OCI-LY1 (cell line): ENCODE results near the gene KAT8.

Experiments used
- H2AFZ ChIP-seq: fragments of 200-600 bp; sonication (generic), shearing (Covaris generic); 2 replicates; pipeline ENCODE4 v1.6.0; 2014; ENCODE audit warnings: antibody characterized with exemption, mild to moderate bottlenecking, low read length
- H3F3A ChIP-seq: fragments of 200-600 bp; sonication (generic), shearing (Covaris generic); 2 replicates; pipeline ENCODE4 v1.6.0; 2014; ENCODE audit warnings: mild to moderate bottlenecking, antibody characterized with exemption, low read length, moderate library complexity; ENCODE audit not compliant: insufficient read depth
- H3K27ac ChIP-seq: fragments of 200-600 bp; sonication (generic); 2 replicates; pipeline ENCODE4 v1.5.1; 2014; ENCODE audit warnings: low read length, mixed run types, mild to moderate bottlenecking, low read depth; ENCODE audit not compliant: poor library complexity, severe bottlenecking
- H3K27me3 ChIP-seq: fragments of 200-600 bp; sonication (generic); 2 replicates; pipeline ENCODE4 v1.6.0; 2014; ENCODE audit warnings: antibody characterized with exemption, mild to moderate bottlenecking, low read length, moderate library complexity; ENCODE audit not compliant: insufficient read depth
- H3K36me3 ChIP-seq: fragments of 200-600 bp; sonication (generic); 2 replicates; pipeline ENCODE4 v1.6.1; 2014; ENCODE audit warnings: mild to moderate bottlenecking, antibody characterized with exemption, low read length, moderate library complexity, mixed read lengths; ENCODE audit not compliant: insufficient read depth
- H3K4me1 ChIP-seq: fragments of 200-600 bp; sonication (generic); 2 replicates; pipeline ENCODE4 v1.5.1; 2014; ENCODE audit warnings: mild to moderate bottlenecking, low read length, moderate library complexity; ENCODE audit not compliant: insufficient read depth, severe bottlenecking
- H3K4me2 ChIP-seq: fragments of 200-600 bp; sonication (generic), shearing (Covaris generic); 2 replicates; pipeline ENCODE4 v1.6.1; 2014; ENCODE audit warnings: low read length
- H3K4me3 ChIP-seq: fragments of 200-600 bp; sonication (generic); 2 replicates; pipeline ENCODE4 v1.5.1; 2014; ENCODE audit warnings: low read length, low read depth, mild to moderate bottlenecking, mixed read lengths; ENCODE audit not compliant: poor library complexity, severe bottlenecking
- H3K79me2 ChIP-seq: fragments of 200-600 bp; shearing (Covaris generic); 2 replicates; pipeline ENCODE4 v1.6.1; 2016; ENCODE audit warnings: mixed run types, low read length, mixed read lengths; ENCODE audit not compliant: insufficient read depth
- H3K9ac ChIP-seq: fragments of 200-600 bp; sonication (generic), shearing (Covaris generic); 2 replicates; pipeline ENCODE4 v1.6.1; 2014; ENCODE audit warnings: mild to moderate bottlenecking, low read length, mixed read lengths
- H3K9me2 ChIP-seq: fragments of 200-600 bp; sonication (generic), shearing (Covaris generic); 2 replicates; pipeline ENCODE4 v1.6.1; 2014; ENCODE audit warnings: low read depth, mild to moderate bottlenecking, low read length, mixed read lengths
- H3K9me3 ChIP-seq: fragments of 200-600 bp; shearing (Covaris generic); 2 replicates; pipeline ENCODE4 v1.6.1; 2014; ENCODE audit warnings: low read length, mixed read lengths
- H4K20me1 ChIP-seq: fragments of 200-600 bp; sonication (generic), shearing (Covaris generic); 2 replicates; pipeline ENCODE4 v1.6.0; 2016; ENCODE audit warnings: mild to moderate bottlenecking, low read length; ENCODE audit not compliant: insufficient read depth
- EZH2 ChIP-seq: fragments of 200-600 bp; sonication (generic), shearing (Covaris generic); IDR thresholded peaks from 2 replicates; pipeline ENCODE4 v1.8.0; 2017; ENCODE audit warnings: borderline replicate concordance, mixed run types, mild to moderate bottlenecking, antibody characterized with exemption, low read length, moderate library complexity, mixed read lengths
- TF ChIP-seq, protein P1 (sequence below): fragments of 200-600 bp; sonication (generic), shearing (Covaris generic); IDR thresholded peaks from 2 replicates; pipeline ENCODE4 v1.5.1; 2017; ENCODE audit warnings: mild to moderate bottlenecking, antibody characterized with exemption, low read length, moderate library complexity, mixed read lengths

Gene KAT8

DNA sequence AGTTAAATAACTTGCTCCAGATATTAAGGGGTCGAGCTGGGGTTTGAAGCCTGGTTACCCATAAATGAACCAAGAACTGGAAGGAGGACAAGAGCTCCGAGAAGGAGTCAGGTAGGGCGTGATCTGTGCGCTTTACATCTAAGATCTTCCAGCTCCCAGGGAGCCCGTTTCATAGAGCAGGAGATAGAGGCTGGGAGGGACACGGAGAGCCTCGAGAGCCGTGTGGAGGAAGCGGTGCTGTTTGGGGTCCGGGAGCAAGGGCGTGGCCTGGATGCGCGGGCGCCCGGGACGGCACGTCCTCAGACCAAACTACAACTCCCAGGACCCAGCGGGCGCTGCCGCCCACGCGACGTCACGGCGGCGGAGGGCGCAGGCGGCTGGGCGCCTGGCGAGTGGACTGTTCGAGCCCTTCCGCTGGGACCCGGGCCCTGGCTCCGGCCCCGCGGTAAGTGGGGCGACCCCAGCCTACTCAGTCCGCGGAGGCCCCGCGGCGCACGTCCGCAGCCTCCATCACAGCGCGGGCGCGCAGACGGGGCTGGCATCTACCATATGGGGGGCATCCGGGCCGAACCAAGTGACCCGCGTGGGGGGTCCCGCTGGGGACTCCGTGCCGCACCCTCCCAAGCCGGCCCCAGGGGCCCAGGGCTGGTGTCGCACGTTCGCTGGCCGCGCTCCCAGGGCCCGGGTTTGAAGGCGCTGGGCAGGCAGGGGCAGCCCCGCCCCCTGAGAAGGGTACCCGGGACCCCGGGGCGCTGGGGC is 9.2 kb upstream of the KAT8 start, which contains the start of gene BCKDK:
BCKDK (plus strand) TSS at position 352 of the 759 bp plus-strand sequence. CDS start 838 bp downstream, outside the sequence.
- peaks cover 5% of the 10 kb centered on the region for H3F3A ChIP-seq
- TF ChIP-seq, protein P1, sequence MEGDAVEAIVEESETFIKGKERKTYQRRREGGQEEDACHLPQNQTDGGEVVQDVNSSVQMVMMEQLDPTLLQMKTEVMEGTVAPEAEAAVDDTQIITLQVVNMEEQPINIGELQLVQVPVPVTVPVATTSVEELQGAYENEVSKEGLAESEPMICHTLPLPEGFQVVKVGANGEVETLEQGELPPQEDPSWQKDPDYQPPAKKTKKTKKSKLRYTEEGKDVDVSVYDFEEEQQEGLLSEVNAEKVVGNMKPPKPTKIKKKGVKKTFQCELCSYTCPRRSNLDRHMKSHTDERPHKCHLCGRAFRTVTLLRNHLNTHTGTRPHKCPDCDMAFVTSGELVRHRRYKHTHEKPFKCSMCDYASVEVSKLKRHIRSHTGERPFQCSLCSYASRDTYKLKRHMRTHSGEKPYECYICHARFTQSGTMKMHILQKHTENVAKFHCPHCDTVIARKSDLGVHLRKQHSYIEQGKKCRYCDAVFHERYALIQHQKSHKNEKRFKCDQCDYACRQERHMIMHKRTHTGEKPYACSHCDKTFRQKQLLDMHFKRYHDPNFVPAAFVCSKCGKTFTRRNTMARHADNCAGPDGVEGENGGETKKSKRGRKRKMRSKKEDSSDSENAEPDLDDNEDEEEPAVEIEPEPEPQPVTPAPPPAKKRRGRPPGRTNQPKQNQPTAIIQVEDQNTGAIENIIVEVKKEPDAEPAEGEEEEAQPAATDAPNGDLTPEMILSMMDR = no peak
- TF ChIP-seq EZH2 = no peak
- H3K79me2 ChIP-seq = no peaks in the 10 kb centered on the region
- peak within 1 kb of the TSS; percentile 64 for H3K27ac ChIP-seq
- H3K4me3 ChIP-seq = peak within 1 kb of the TSS; percentile 95
- H4K20me1 ChIP-seq = no peaks in the 10 kb centered on the region
- H3K4me2 ChIP-seq = peak within 1 kb of the TSS; percentile 94
- no peaks in the 10 kb centered on the region for H3K9me2 ChIP-seq
- peak within 1 kb of the TSS; percentile 95 for H3K9ac ChIP-seq
- H3K9me3 ChIP-seq = no peaks in the 10 kb centered on the region
- no peaks in the 10 kb centered on the region for H3K27me3 ChIP-seq
- H3K36me3 ChIP-seq = peaks cover 34% of the 10 kb centered on the region
- peaks cover 25% of the 10 kb centered on the region for H3K4me1 ChIP-seq
- no peak within 1 kb of the TSS for H2AFZ ChIP-seq

DNA sequence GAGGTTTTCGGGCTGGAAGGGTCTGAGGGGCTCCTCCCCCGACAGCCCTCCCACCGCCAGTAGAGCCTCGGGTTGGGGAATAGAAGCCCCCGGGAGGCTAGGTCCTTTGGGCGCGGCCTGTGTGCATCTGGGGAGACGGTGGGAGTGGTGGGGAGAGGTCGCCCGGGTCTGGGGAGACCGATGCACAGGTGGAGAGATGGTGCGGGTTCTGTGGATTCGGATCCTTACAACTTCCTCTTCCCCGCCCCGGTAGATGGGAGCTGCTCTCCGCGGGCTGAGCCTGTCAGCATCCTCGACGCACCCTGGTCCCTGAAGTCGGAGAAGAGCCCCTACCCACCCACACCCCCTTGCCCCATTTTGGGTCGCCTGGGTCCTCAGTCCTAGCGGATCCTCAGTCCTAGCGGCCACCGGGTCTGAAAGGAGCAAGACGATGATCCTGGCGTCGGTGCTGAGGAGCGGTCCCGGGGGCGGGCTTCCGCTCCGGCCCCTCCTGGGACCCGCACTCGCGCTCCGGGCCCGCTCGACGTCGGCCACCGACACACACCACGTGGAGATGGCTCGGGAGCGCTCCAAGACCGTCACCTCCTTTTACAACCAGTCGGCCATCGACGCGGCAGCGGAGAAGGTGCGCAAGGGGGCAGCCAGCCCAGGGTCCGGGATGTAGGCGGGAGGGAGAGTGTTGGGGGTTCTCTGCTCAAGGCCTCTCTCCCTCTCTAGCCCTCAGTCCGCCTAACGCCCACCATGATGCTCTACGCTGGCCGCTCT is 8.5 kb upstream of the KAT8 start:
- Histone ChIP-seq H3K9me2 (no peaks in the 10 kb centered on the region), H3K27me3 (no peaks in the 10 kb centered on the region), H3K9me3 (no peaks in the 10 kb centered on the region), H3K27ac (no peak overlapping the region), H3K4me1 (peaks cover 25% of the 10 kb centered on the region), H3K4me2 (peak overlapping the region; percentile 94), H3K9ac (peak overlapping the region; percentile 95), H2AFZ (no peak overlapping the region), H3F3A (peaks cover 5% of the 10 kb centered on the region), H3K36me3 (peaks cover 34% of the 10 kb centered on the region), H3K4me3 (peak overlapping the region; percentile 95), H4K20me1 (no peaks in the 10 kb centered on the region), H3K79me2 (no peaks in the 10 kb centered on the region)
- no peak for TF ChIP-seq EZH2
- TF ChIP-seq, protein P1 = no peak

DNA sequence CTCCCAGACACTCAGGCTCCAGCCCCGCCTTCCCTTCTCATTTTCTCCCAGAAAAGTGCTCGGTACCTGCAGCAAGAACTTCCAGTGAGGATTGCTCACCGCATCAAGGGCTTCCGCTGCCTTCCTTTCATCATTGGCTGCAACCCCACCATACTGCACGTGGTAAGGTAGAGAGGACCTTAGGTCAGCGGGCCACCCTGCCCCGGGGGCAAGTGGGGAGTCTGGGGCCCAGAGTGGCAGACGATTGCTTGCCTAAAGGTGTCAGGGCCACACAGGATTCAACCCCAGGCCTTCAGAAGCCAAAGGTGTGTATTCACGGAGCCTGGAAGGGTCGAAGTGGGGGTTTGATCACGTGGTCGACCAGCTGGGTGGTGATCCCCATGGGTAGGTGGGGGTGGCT is 7.8 kb upstream of the KAT8 start:
- Histone ChIP-seq H3K4me3 (no peak overlapping the region), H3K9me2 (no peaks in the 10 kb centered on the region), H3K36me3 (peaks cover 34% of the 10 kb centered on the region), H3K9ac (no peak overlapping the region), H3K79me2 (no peaks in the 10 kb centered on the region), H3K4me1 (peaks cover 25% of the 10 kb centered on the region), H3K9me3 (no peaks in the 10 kb centered on the region), H3K27ac (no peak overlapping the region), H3K4me2 (no peak overlapping the region), H3F3A (peaks cover 5% of the 10 kb centered on the region), H2AFZ (no peak overlapping the region), H3K27me3 (no peaks in the 10 kb centered on the region), H4K20me1 (no peaks in the 10 kb centered on the region)
- TF ChIP-seq, protein P1 = no peak
- TF ChIP-seq EZH2 = no peak
